Measurements from ENCODE around the gene KNCN.
A peak's percentile ranks its signal among the peaks of the same experiment; 100 is the strongest.

KNCN gene

GRCh38 chr1:46512135-46512791 is 39.2 kb downstream of the KNCN start:
- Histone ChIP-seq H3K4ac (ENCODE audit: low read length) (no peak overlapping the region), H4K91ac (ENCODE audit: low read depth, low read length, poor library complexity) (no peak overlapping the region), H3K27ac (replicated peaks; ENCODE audit: low read length) (no peak overlapping the region), H3K9ac (ENCODE audit: low read depth, low read length, poor library complexity) (no peak overlapping the region), H2BK12ac (ENCODE audit: low read length) (peak overlapping the region; percentile 50), H3K4me3 (ENCODE audit: low read length in 2 of 2) (no peak overlapping the region), H3K9me3 (replicated peaks in 1 of 2; ENCODE audit: control insufficient read depth in 2 of 2, insufficient read depth in 1 of 2, low read depth in 1 of 2, low read length in 2 of 2) (no peaks in the 10 kb centered on the region), H2BK120ac (ENCODE audit: low read depth, low read length) (peak overlapping the region; percentile 9), H3K18ac (ENCODE audit: low read length) (peak overlapping the region; percentile 63), H3K79me1 (ENCODE audit: low read depth, low read length) (no peaks in the 10 kb centered on the region), H2AFZ (ENCODE audit: low read length) (no peak overlapping the region), H2BK15ac (ENCODE audit: low read length) (peak overlapping the region; percentile 55), H2AK5ac (ENCODE audit: low read depth, low read length) (peak overlapping the region; percentile 60), H3K4me2 (ENCODE audit: insufficient read depth, low read length, poor library complexity, severe bottlenecking) (no peak overlapping the region), H2BK5ac (ENCODE audit: low read length) (no peak overlapping the region), H3K27me3 (ENCODE audit: control insufficient read depth in 3 of 3, insufficient read depth in 3 of 3, low read depth in 1 of 3, low read length in 3 of 3) (peaks cover 0 to 83% (median 6%) of the 10 kb centered on the region in 3 experiments), H3K36me3 (replicated peaks in 1 of 2; ENCODE audit: control insufficient read depth in 2 of 2, insufficient read depth in 2 of 2, low read length in 2 of 2) (no peaks in the 10 kb centered on the region), H3K4me1 (ENCODE audit: control insufficient read depth in 2 of 2, insufficient read depth in 1 of 2, low read depth in 1 of 2, low read length in 2 of 2) (peaks cover 2 to 17% of the 10 kb centered on the region in 2 donors), H3K23ac (ENCODE audit: low read depth, low read length, poor library complexity) (no peak overlapping the region), H3K14ac (ENCODE audit: low read length) (no peak overlapping the region), H4K8ac (ENCODE audit: low read depth, low read length) (no peak overlapping the region)
- no peak for DNase-seq (ENCODE audit: low spot score)
- no CpG with 5 or more reads among the region's 23 CpGs for WGBS, 2 donors (ENCODE audit: extremely low coverage in 2 of 2, insufficient read length in 2 of 2, insufficient replicate concordance in 1 of 2)

- Histone ChIP-seq H3K36me3 (replicated peaks in 1 of 2; ENCODE audit: control insufficient read depth in 2 of 2, insufficient read depth in 2 of 2, low read length in 2 of 2) (no peaks in the 10 kb centered on the region), H3K4me1 (ENCODE audit: control insufficient read depth in 2 of 2, insufficient read depth in 1 of 2, low read depth in 1 of 2, low read length in 2 of 2) (peaks cover 7 to 9% of the 10 kb centered on the region in 2 donors), H2BK5ac (ENCODE audit: low read length) (no peak overlapping the region), H3K23ac (ENCODE audit: low read depth, low read length, poor library complexity) (no peak overlapping the region), H4K91ac (ENCODE audit: low read depth, low read length, poor library complexity) (no peak overlapping the region), H3K9ac (ENCODE audit: low read depth, low read length, poor library complexity) (no peak overlapping the region), H3K27me3 (ENCODE audit: control insufficient read depth in 3 of 3, insufficient read depth in 3 of 3, low read depth in 1 of 3, low read length in 3 of 3) (peaks cover 0 to 73% (median 6%) of the 10 kb centered on the region in 3 experiments), H2BK12ac (ENCODE audit: low read length) (peak overlapping the region; percentile 68), H3K4ac (ENCODE audit: low read length) (no peak overlapping the region), H3K27ac (replicated peaks; ENCODE audit: low read length) (no peak overlapping the region), H3K4me2 (ENCODE audit: insufficient read depth, low read length, poor library complexity, severe bottlenecking) (no peak overlapping the region), H4K8ac (ENCODE audit: low read depth, low read length) (peak overlapping the region; percentile 70), H3K14ac (ENCODE audit: low read length) (no peak overlapping the region), H3K9me3 (replicated peaks in 1 of 2; ENCODE audit: control insufficient read depth in 2 of 2, insufficient read depth in 1 of 2, low read depth in 1 of 2, low read length in 2 of 2) (no peaks in the 10 kb centered on the region), H3K18ac (ENCODE audit: low read length) (peak overlapping the region; percentile 25), H2AFZ (ENCODE audit: low read length) (no peak overlapping the region), H3K79me1 (ENCODE audit: low read depth, low read length) (no peaks in the 10 kb centered on the region), H2BK120ac (ENCODE audit: low read depth, low read length) (no peak overlapping the region), H2BK15ac (ENCODE audit: low read length) (peak overlapping the region; percentile 52), H3K4me3 (ENCODE audit: low read length in 2 of 2) (no peak overlapping the region), H2AK5ac (ENCODE audit: low read depth, low read length) (peak overlapping the region; percentile 75)
- WGBS, 2 donors (ENCODE audit: extremely low coverage in 2 of 2, insufficient read length in 2 of 2, insufficient replicate concordance in 1 of 2) = no CpG with 5 or more reads among the region's 8 CpGs
- DNase-seq (ENCODE audit: low spot score) = no peak
These were observed 40.5 kb downstream of the KNCN start for GRCh38 chr1:46510998-46511365.

- Histone ChIP-seq H3K9ac (ENCODE audit: low read depth, low read length, poor library complexity) (no peak overlapping the region), H2BK5ac (ENCODE audit: low read length) (peak overlapping the region; percentile 11), H3K18ac (ENCODE audit: low read length) (peak overlapping the region; percentile 53), H4K91ac (ENCODE audit: low read depth, low read length, poor library complexity) (no peak overlapping the region), H3K14ac (ENCODE audit: low read length) (peak overlapping the region; percentile 25), H3K4me2 (ENCODE audit: insufficient read depth, low read length, poor library complexity, severe bottlenecking) (no peak overlapping the region), H3K36me3 (replicated peaks in 1 of 2; ENCODE audit: control insufficient read depth in 2 of 2, insufficient read depth in 2 of 2, low read length in 2 of 2) (no peaks in the 10 kb centered on the region), H3K4ac (ENCODE audit: low read length) (no peak overlapping the region), H2AK5ac (ENCODE audit: low read depth, low read length) (no peak overlapping the region), H3K27ac (replicated peaks; ENCODE audit: low read length) (no peak overlapping the region), H3K27me3 (ENCODE audit: control insufficient read depth in 3 of 3, insufficient read depth in 3 of 3, low read depth in 1 of 3, low read length in 3 of 3) (peaks cover 0 to 68% (median 6%) of the 10 kb centered on the region in 3 experiments), H4K8ac (ENCODE audit: low read depth, low read length) (no peak overlapping the region), H3K79me1 (ENCODE audit: low read depth, low read length) (no peaks in the 10 kb centered on the region), H3K9me3 (replicated peaks in 1 of 2; ENCODE audit: control insufficient read depth in 2 of 2, insufficient read depth in 1 of 2, low read depth in 1 of 2, low read length in 2 of 2) (no peaks in the 10 kb centered on the region), H2BK120ac (ENCODE audit: low read depth, low read length) (no peak overlapping the region), H3K23ac (ENCODE audit: low read depth, low read length, poor library complexity) (no peak overlapping the region), H2BK12ac (ENCODE audit: low read length) (peak overlapping the region; percentile 1), H3K4me3 (ENCODE audit: low read length in 2 of 2) (no peak overlapping the region), H2BK15ac (ENCODE audit: low read length) (no peak overlapping the region), H3K4me1 (ENCODE audit: control insufficient read depth in 2 of 2, insufficient read depth in 1 of 2, low read depth in 1 of 2, low read length in 2 of 2) (peaks cover 7 to 9% of the 10 kb centered on the region in 2 donors), H2AFZ (ENCODE audit: low read length) (no peak overlapping the region)
- no peak for DNase-seq (ENCODE audit: low spot score)
- WGBS, 2 donors (ENCODE audit: extremely low coverage in 2 of 2, insufficient read length in 2 of 2, insufficient replicate concordance in 1 of 2) = no CpG with 5 or more reads among the region's 19 CpGs
These were observed 41.0 kb downstream of the KNCN start for GRCh38 chr1:46510341-46510997.

- Histone ChIP-seq H3K4me2 (ENCODE audit: insufficient read depth, low read length, poor library complexity, severe bottlenecking) (no peak overlapping the region), H3K18ac (ENCODE audit: low read length) (no peak overlapping the region), H3K27me3 (ENCODE audit: control insufficient read depth in 3 of 3, insufficient read depth in 3 of 3, low read depth in 1 of 3, low read length in 3 of 3) (peaks cover 0 to 52% (median 5%) of the 10 kb centered on the region in 3 experiments), H3K36me3 (replicated peaks in 1 of 2; ENCODE audit: control insufficient read depth in 2 of 2, insufficient read depth in 2 of 2, low read length in 2 of 2) (no peaks in the 10 kb centered on the region), H2AFZ (ENCODE audit: low read length) (no peak overlapping the region), H3K27ac (replicated peaks; ENCODE audit: low read length) (no peak overlapping the region), H2BK5ac (ENCODE audit: low read length) (no peak overlapping the region), H3K23ac (ENCODE audit: low read depth, low read length, poor library complexity) (no peak overlapping the region), H2BK120ac (ENCODE audit: low read depth, low read length) (no peak overlapping the region), H3K14ac (ENCODE audit: low read length) (no peak overlapping the region), H2AK5ac (ENCODE audit: low read depth, low read length) (no peak overlapping the region), H4K8ac (ENCODE audit: low read depth, low read length) (no peak overlapping the region), H3K9me3 (replicated peaks in 1 of 2; ENCODE audit: control insufficient read depth in 2 of 2, insufficient read depth in 1 of 2, low read depth in 1 of 2, low read length in 2 of 2) (no peaks in the 10 kb centered on the region), H3K79me1 (ENCODE audit: low read depth, low read length) (no peaks in the 10 kb centered on the region), H2BK15ac (ENCODE audit: low read length) (no peak overlapping the region), H3K4me1 (ENCODE audit: control insufficient read depth in 2 of 2, insufficient read depth in 1 of 2, low read depth in 1 of 2, low read length in 2 of 2) (peaks cover 7 to 9% of the 10 kb centered on the region in 2 donors), H3K4me3 (ENCODE audit: low read length in 2 of 2) (no peak overlapping the region), H3K4ac (ENCODE audit: low read length) (no peak overlapping the region), H4K91ac (ENCODE audit: low read depth, low read length, poor library complexity) (no peak overlapping the region), H2BK12ac (ENCODE audit: low read length) (no peak overlapping the region), H3K9ac (ENCODE audit: low read depth, low read length, poor library complexity) (no peak overlapping the region)
- no peak for DNase-seq (ENCODE audit: low spot score)
- no CpG with 5 or more reads among the region's 5 CpGs for WGBS, 2 donors (ENCODE audit: extremely low coverage in 2 of 2, insufficient read length in 2 of 2, insufficient replicate concordance in 1 of 2)
These were observed 42.7 kb downstream of the KNCN start for GRCh38 chr1:46508757-46509156.
